ENCODE results near the gene SLC38A8.

SLC38A8 gene

DNA sequence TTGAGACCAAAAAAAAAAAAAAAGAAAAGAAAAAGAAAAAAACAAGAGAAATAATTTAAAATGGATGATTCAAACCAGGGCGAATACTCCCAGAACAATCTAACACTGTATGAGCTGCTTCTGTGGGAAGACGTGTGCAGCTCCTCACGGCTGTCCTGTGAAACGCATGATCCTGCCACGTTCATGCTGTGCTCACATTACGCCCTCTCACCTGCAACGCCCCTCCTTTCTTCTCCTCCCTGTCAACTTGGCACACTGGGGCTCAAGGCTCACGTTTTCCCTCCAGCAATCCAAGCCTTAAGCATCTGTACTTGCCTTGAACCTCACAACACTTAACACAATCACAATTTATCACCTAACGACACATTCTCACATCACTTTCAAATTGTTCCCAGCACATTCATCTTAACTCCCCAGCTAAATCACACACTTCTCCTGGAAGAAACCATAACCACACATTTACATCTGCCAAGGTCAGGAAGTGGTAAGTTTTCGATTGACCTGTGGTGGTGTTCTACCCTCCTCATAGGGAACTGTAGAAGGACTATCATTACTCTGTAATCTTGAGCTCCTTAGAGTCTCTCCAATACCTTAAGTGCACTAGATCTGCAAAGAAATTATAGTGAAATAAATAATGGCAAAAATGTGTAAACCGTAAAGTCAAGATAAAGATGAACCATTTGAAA, 45.0 kb upstream of the SLC38A8 start:
- Histone ChIP-seq H3K79me2 (ENCODE audit: low read length) (no peaks in the 10 kb centered on the region), H3K27ac (ENCODE audit: low read length) (no peak overlapping the region), H3K4me2 (ENCODE audit: low read length) (peak overlapping the region; percentile 8; the same call in 1 of the 2 replicates), H3K27me3 (ENCODE audit: low read depth, low read length) (peaks cover 23% of the 10 kb centered on the region), H3K9ac (ENCODE audit: low read length) (no peak overlapping the region), H4K20me1 (ENCODE audit: insufficient read depth, low read length) (peaks cover 73% of the 10 kb centered on the region), H2AFZ (ENCODE audit: low read depth, low read length) (no peak overlapping the region), H3K4me3 (ENCODE audit: low read length) (no peak overlapping the region), H3K4me1 (ENCODE audit: low read length) (peaks cover 52% of the 10 kb centered on the region), H3K9me3 (ENCODE audit: insufficient read depth, low read length) (no peaks in the 10 kb centered on the region), H3K36me3 (replicated peaks; ENCODE audit: low read depth, low read length) (peaks cover 63% of the 10 kb centered on the region)
- no peak; the same call in 1 of the 2 replicates for TF ChIP-seq EZH2phosphoT487 (IDR thresholded peaks at IDR 0.05; ENCODE audit: low read depth)

- H3K27ac ChIP-seq (ENCODE audit: low read length): no peak overlapping the region
- TF ChIP-seq EZH2phosphoT487 (IDR thresholded peaks at IDR 0.05; ENCODE audit: low read depth): no peak
- TF ChIP-seq, protein P1, sequence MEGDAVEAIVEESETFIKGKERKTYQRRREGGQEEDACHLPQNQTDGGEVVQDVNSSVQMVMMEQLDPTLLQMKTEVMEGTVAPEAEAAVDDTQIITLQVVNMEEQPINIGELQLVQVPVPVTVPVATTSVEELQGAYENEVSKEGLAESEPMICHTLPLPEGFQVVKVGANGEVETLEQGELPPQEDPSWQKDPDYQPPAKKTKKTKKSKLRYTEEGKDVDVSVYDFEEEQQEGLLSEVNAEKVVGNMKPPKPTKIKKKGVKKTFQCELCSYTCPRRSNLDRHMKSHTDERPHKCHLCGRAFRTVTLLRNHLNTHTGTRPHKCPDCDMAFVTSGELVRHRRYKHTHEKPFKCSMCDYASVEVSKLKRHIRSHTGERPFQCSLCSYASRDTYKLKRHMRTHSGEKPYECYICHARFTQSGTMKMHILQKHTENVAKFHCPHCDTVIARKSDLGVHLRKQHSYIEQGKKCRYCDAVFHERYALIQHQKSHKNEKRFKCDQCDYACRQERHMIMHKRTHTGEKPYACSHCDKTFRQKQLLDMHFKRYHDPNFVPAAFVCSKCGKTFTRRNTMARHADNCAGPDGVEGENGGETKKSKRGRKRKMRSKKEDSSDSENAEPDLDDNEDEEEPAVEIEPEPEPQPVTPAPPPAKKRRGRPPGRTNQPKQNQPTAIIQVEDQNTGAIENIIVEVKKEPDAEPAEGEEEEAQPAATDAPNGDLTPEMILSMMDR (IDR thresholded peaks at IDR 0.05; ENCODE audit: low read depth, low read length): no peak
- no peak overlapping the region for H2AFZ ChIP-seq (ENCODE audit: low read depth, low read length)
- H4K20me1 ChIP-seq (ENCODE audit: insufficient read depth, low read length): peaks cover 79% of the 10 kb centered on the region
- no peak overlapping the region for H3K4me2 ChIP-seq (ENCODE audit: low read length)
- peaks cover 67% of the 10 kb centered on the region for H3K36me3 ChIP-seq (replicated peaks; ENCODE audit: low read depth, low read length)
- no peaks in the 10 kb centered on the region for H3K79me2 ChIP-seq (ENCODE audit: low read length)
- no peak overlapping the region for H3K4me3 ChIP-seq (ENCODE audit: low read length)
- no peak overlapping the region for H3K9ac ChIP-seq (ENCODE audit: low read length)
- peaks cover 52% of the 10 kb centered on the region for H3K4me1 ChIP-seq (ENCODE audit: low read length)
- no peaks in the 10 kb centered on the region for H3K9me3 ChIP-seq (ENCODE audit: insufficient read depth, low read length)
- H3K27me3 ChIP-seq (ENCODE audit: low read depth, low read length): peaks cover 23% of the 10 kb centered on the region
Measured at GRCh38 chr16:84087001-84087400, 44.4 kb upstream of the SLC38A8 start.

DNA sequence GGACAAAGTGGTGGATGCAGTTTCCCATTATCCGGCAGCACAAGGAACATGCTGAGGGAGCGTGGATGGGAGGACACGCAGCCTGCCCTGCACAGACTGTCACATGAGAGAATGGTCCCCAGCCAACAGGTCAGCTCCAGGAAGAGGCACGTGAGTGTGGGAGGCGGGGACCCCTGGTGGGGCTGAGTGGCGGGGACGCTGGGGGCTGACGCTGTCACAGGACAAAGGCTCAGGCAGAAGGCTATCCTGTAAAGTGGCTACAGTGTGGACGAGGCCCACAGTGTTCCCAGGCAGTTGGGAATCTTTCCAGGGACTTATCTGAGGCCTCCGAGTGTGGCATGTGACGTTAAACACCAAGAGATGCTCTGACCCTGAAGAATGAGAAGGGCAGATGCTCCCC, 43.7 kb upstream of the SLC38A8 start:
- Histone ChIP-seq H3K27ac (ENCODE audit: low read length) (no peak overlapping the region), H3K4me2 (ENCODE audit: low read length) (peak overlapping the region; percentile 51), H4K20me1 (ENCODE audit: insufficient read depth, low read length) (peaks cover 80% of the 10 kb centered on the region), H3K36me3 (replicated peaks; ENCODE audit: low read depth, low read length) (peaks cover 68% of the 10 kb centered on the region), H3K9ac (ENCODE audit: low read length) (no peak overlapping the region), H3K9me3 (ENCODE audit: insufficient read depth, low read length) (no peaks in the 10 kb centered on the region), H3K27me3 (ENCODE audit: low read depth, low read length) (peaks cover 23% of the 10 kb centered on the region), H3K4me1 (ENCODE audit: low read length) (peaks cover 52% of the 10 kb centered on the region), H3K79me2 (ENCODE audit: low read length) (no peaks in the 10 kb centered on the region), H2AFZ (ENCODE audit: low read depth, low read length) (no peak overlapping the region), H3K4me3 (ENCODE audit: low read length) (no peak overlapping the region)
- TF ChIP-seq, protein P1 (IDR thresholded peaks at IDR 0.05; ENCODE audit: low read depth, low read length): no peak
- no peak for TF ChIP-seq EZH2phosphoT487 (IDR thresholded peaks at IDR 0.05; ENCODE audit: low read depth)

DNA sequence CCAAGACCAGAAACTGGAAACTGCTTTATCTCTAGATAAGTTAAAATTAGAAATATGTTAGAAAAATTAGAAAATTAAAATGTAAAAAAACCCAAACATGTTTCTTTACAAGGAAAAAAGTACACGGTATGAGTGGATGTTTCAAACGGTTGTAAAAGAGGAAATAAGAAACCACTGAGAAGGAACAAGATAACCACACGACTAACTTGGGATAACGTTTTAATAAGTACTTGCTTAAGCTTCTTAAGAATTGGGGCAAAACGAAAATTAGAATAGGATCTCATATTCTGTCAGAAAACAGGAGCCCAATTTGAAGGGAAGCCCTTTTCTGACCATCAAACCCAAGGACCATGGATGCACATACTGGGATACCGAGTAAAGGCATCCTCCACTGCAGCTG, 43.2 kb upstream of the SLC38A8 start:
- TF ChIP-seq, protein P1 (IDR thresholded peaks at IDR 0.05; ENCODE audit: low read depth, low read length): no peak
- TF ChIP-seq EZH2phosphoT487 (IDR thresholded peaks at IDR 0.05; ENCODE audit: low read depth): 0 out of 2 replicates have a peak, but pooled peaks have one; percentile 37
- peaks cover 23% of the 10 kb centered on the region for H3K27me3 ChIP-seq (ENCODE audit: low read depth, low read length)
- H3K27ac ChIP-seq (ENCODE audit: low read length): no peak overlapping the region
- peaks cover 52% of the 10 kb centered on the region for H3K4me1 ChIP-seq (ENCODE audit: low read length)
- peak overlapping the region; percentile 51 for H3K4me2 ChIP-seq (ENCODE audit: low read length)
- H3K9me3 ChIP-seq (ENCODE audit: insufficient read depth, low read length): no peaks in the 10 kb centered on the region
- H4K20me1 ChIP-seq (ENCODE audit: insufficient read depth, low read length): peaks cover 80% of the 10 kb centered on the region
- peaks cover 72% of the 10 kb centered on the region for H3K36me3 ChIP-seq (replicated peaks; ENCODE audit: low read depth, low read length)
- H3K9ac ChIP-seq (ENCODE audit: low read length): no peak overlapping the region
- no peak overlapping the region for H2AFZ ChIP-seq (ENCODE audit: low read depth, low read length)
- no peak overlapping the region for H3K4me3 ChIP-seq (ENCODE audit: low read length)
- H3K79me2 ChIP-seq (ENCODE audit: low read length): no peaks in the 10 kb centered on the region
